Measurements from ENCODE around the gene FHAD1.

- TF ChIP-seq CTCF (IDR thresholded peaks at IDR 0.05), result no peak
- no peak for TF ChIP-seq EP300 (IDR thresholded peaks at IDR 0.05)
- TF ChIP-seq POLR2A (IDR thresholded peaks at IDR 0.05; ENCODE audit: low read depth), result no peak
Observed at GRCh38 chr1:15257309-15257708, 10.3 kb downstream of the FHAD1 start.

Data from esophagus muscularis mucosa (tissue), 4 donors.